Measurements from ENCODE around the gene YJU2. TPM values are rescaled to one million over a fixed set of nuclear protein-coding genes. Genes with fewer than 3 reads are reported as not detected.
"Not testable (repeated sequence)": the region's sequence is repeated elsewhere in the genome, so short reads cannot be mapped to it uniquely, and the experiment has no call there.

The YJU2 gene
- total RNA-seq, 1 donor from 2014 or later = 19.5 TPM

DNA sequence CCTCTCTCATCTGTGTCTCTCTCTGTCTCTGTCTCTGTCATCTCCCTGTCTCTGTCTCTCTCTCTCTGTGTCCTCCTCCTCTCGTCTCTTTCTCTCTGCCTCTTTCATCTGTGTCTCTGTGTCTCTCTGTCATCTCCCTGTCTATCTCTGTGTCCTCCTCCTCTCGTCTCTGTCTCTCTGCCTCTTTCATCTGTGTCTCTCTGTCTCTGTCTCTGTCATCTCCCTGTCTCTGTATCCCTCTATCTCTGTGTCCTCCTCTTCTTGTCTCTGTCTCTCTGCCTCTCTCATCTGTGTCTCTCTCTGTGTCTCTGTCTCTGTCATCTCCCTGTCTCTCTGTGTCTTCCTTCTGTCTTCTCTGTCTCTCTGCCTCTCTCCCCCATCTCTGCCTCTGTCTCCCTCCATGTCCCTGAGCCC is 18.1 kb upstream of the YJU2 start:
- no peak for DNase-seq (ENCODE audit: low spot score)

- no peak for DNase-seq (ENCODE audit: low spot score)
Measured at GRCh38 chr19:4229179-4229931, 17.5 kb upstream of the YJU2 start, which contains the start of gene EBI3. Gene EBI3 (plus strand): TSS chr19:4229523. CDS start chr19:4229551, 28 bp downstream.

DNA sequence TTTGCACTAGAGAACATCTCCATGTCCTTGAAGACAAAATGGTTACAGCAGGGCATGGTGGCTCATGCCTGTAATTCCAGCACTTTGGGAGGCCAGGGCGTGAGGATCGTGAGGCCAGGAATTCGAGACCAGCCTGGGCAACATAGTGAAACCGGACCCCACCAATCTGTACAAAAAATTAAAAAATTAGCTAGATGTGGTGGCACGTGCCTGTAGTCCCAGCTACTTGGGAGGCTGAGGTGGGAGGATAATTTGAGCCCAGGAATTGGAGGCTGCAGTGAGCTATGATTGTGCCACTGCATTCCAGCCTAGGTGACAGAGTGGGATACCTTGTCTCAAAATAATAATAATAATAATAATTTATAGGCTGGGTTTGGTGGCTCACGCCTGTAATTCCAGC is 16.6 kb upstream of the YJU2 start:
- not testable (repeated sequence) for DNase-seq (ENCODE audit: low spot score)

GRCh38 chr19:4231521-4231920 is 15.4 kb upstream of the YJU2 start:
- DNase-seq (ENCODE audit: low spot score) = not testable (repeated sequence)

DNA sequence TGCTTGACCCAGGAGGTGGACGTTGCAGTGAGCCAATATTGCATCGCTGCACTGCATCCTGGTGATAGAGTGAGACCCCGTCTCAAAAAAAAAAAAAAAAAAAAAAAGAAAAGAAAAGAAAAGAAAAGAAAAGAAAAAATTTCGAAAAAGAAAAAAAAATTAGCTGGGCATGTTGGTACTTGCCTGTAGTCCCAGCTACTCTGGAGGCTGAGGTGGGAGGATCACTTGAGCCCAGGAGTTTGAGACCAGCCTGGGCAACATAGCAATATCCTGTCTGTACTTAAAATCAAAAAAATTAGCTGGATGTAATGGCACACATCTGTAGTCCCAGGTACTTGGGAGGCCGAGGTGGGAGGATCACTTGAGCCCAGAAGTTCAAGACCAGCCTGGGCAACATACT is 14.7 kb upstream of the YJU2 start:
- not testable (repeated sequence) for DNase-seq (ENCODE audit: low spot score)

- no peak for DNase-seq (ENCODE audit: low spot score)
Measured at GRCh38 chr19:4232614-4233281, 14.1 kb upstream of the YJU2 start.

DNA sequence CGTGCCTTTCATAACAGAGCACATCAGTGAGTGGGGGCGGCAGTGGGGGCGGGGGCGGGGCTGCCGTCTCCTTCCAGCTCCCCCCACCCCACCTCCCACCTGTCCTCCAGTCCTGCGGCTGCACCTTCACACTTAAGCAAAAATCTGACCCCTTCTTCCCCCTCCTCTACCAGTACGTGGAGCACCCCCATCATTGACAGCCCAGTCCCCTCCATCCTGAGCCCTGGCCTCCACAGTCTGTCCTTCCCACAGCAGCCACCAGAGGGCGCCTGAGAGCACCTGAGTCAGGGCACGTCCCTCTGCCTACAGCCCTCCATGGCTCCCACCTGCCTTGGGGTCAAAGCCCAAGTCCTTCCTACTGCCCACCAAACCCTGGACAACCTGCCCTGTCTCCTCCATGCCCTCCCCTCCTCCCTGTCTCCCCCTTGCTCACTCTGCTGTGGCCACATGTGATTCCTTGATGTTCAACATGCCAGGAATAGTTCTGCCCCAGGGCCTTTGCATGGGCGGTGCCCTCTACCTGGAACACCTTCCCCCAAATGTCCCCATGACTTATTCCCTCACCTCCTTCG is 13.5 kb upstream of the YJU2 start:
- DNase-seq (ENCODE audit: low spot score) = peak; percentile 22

- no peak for DNase-seq (ENCODE audit: low spot score)
Measured at GRCh38 chr19:4234142-4234861, 12.6 kb upstream of the YJU2 start.

DNA sequence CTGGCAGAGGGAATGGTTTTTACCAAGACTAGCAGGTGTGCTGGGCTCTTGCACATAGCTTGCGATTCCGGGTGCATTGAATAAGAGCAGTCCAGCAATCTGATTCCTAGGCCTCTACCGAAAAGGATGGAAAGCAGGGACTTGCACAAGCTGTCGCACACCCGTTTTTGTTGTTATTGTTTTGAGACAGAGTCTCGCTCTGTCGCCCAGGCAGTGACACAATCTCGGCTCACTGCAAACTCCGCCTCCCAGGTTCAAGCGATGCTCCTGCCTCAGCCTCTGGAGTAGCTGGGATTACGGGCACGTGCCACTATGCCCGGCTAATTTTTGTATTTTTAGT is 12.0 kb upstream of the YJU2 start:
- DNase-seq (ENCODE audit: low spot score) = no peak

DNA sequence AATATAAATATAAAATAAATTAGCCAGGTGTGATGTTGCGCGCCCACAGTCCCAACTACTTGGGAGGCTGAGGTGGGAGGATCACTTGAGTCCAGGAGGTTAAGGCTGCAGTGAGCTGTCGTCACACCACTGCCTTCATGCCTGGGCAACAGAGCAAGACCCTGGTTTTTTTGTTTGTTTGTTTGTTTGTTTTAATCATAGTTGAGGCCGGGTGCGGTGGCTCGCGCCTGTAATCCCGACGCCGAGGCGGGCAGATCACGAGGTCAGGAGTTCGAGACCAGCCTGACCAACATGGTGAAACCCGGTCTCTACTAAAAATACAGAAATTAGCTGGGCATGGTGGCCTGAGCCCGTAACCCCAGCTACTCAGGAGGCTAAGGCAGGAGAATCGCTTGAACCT is 9.4 kb upstream of the YJU2 start:
- DNase-seq (ENCODE audit: low spot score) = not testable (repeated sequence)

GRCh38 chr19:4238831-4239230 is 8.0 kb upstream of the YJU2 start:
- DNase-seq (ENCODE audit: low spot score) = no peak

GRCh38 chr19:4241824-4242430 is 5.0 kb upstream of the YJU2 start:
- no peak for DNase-seq (ENCODE audit: low spot score)

DNA sequence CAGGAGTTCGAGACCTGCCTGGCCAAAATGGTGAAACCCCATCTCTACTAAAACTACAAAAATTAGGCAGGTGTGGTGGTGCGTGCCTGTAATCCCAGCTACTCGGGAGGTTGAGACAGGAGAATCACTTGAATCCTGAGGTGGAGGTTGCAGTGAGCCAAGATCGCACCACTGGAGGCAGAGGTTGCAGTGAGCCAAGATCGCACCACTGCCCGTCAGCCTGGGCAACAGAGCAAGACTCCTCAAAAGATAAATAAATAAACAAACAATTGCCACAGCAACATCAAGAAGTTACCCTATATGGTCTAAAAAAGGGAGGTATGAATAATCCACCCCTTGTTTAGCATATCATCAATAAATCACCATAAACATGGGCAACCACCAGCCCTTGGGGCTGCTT is 942 bp upstream of the YJU2 start:
- not testable (repeated sequence) for DNase-seq (ENCODE audit: low spot score)

DNA sequence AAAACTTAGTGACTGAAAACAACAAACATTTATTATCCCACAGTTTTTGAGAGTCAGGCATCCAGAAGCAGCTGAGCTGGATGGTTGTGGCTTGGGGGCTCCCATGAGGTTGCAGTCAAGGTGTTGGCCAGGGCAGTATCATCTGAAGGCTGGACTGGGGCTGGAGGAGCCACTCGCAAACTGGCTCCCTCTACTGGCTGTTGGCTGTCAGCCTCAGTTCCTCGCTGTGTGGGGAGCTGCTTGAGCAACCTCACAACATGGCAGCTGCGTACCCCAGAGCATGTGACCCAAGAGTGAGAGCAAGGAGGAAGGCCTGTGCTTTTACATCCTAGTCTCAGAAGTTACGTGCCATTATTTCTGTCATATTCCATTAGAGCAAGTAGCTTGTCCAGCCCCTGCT is 9.7 kb downstream of the YJU2 start:
- no peak for DNase-seq (ENCODE audit: low spot score)

- DNase-seq (ENCODE audit: low spot score) = no peak
Measured at GRCh38 chr19:4257025-4257424, 10.1 kb downstream of the YJU2 start.

GRCh38 chr19:4258181-4258580 is 11.3 kb downstream of the YJU2 start:
- no peak for DNase-seq (ENCODE audit: low spot score)

DNA sequence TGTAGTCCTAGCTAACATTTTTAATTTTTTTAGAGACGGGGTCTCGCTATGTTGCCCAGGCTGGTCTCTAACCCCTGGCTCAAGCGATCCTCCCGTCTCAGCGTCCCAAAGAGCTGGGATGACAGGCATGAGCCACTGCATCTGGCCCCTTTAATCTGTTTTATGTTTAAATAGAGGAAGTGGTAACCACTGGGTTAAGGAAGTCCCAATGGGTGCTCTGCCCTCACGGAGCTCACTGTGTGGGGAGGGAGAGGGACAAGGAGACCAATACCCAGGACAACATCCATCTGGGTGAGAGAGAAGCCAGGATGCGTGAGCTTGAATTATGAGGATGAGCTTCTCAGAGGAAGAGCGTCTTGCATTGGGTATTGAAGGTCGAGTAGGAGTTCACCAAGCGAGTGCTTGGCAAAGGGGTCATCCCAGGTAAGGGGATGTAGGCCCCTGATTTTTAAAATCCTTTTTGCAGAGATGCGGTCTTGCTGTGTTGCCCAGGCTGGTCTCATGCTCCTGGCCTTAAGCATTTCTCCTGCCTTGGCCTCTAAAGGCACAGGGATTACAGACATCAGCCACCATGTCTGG is 13.8 kb downstream of the YJU2 start:
- no peak for DNase-seq (ENCODE audit: low spot score)

GRCh38 chr19:4264812-4265211 is 17.9 kb downstream of the YJU2 start:
- DNase-seq (ENCODE audit: low spot score) = no peak

- DNase-seq (ENCODE audit: low spot score) = no peak
Measured at GRCh38 chr19:4266253-4267000, 19.5 kb downstream of the YJU2 start.

DNA sequence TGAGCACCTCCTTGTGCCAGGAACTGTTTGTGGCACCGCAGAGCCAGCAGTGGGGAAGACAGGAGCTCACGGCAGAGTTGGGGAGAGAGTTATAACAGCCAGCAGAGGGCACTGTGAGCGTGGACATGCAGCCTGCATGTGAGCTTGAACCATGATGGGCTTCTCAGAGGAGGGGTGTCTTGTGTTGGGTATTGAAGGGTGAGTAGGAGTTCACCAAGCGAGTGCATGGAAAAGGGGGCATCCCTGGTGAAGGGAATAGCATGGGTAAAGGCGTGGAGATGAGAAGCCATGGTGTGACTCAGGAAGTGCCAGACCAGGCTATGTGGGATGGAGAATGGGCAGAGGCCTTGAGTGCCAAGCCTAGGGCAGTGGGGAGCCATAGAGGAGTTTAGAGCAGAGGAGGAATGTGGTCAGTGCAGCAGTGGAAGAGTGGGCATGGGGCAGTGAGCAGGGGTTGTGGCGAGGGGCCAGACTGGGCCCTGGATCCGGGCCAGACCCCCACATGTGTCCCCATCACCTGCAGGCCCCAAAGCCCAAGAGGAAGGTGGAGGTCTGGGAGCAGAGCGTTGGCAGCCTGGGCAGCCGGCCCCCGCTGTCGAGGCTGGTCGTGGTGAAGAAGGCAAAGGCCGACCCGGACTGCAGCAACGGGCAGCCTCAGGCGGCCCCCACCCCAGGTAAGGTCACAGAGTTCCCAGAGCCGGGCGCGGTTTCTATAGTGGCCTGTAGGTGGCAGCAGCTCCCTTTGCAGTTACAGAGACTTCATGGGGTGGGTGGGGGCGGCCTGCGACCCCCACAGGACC is 20.4 kb downstream of the YJU2 start:
- DNase-seq (ENCODE audit: low spot score) = peak; percentile 21
